ENCODE data around the gene AKT3. TPM values are rescaled to one million over a fixed set of nuclear protein-coding genes. Genes with fewer than 3 reads are reported as not detected.
A peak's percentile ranks its signal among the peaks of the same experiment; 100 is the strongest.
"Not testable (repeated sequence)": the region's sequence is repeated elsewhere in the genome, so short reads cannot be mapped to it uniquely, and the experiment has no call there.

The AKT3 gene
- polyA plus RNA-seq (2012; ENCODE audit: insufficient read depth, insufficient read length), result 5.4 TPM

GRCh38 chr1:243850202-243850451 lies at the start of gene AKT3:
AKT3 (minus strand) TSS chr1:243850243; CDS start chr1:243843170, 7,073 bp downstream.
- peak; percentile 20 for DNase-seq (ENCODE audit: low read depth, low spot score)
- peak within 1 kb of the TSS; percentile 52 for H3K4me3 ChIP-seq (ENCODE audit: low read length)

GRCh38 chr1:243898278-243898677 lies 48.2 kb upstream of the AKT3 start:
- no peak overlapping the region for H3K4me3 ChIP-seq (ENCODE audit: low read length)
- DNase-seq (ENCODE audit: low read depth, low spot score), result no peak

- H3K4me3 ChIP-seq (ENCODE audit: low read length), result no peak overlapping the region
- DNase-seq (ENCODE audit: low read depth, low spot score), result no peak
Measured at GRCh38 chr1:243896313-243896712, 46.3 kb upstream of the AKT3 start.

GRCh38 chr1:243892456-243892855 lies 42.4 kb upstream of the AKT3 start:
- H3K4me3 ChIP-seq (ENCODE audit: low read length), result no peak overlapping the region
- DNase-seq (ENCODE audit: low read depth, low spot score), result no peak

- H3K4me3 ChIP-seq (ENCODE audit: low read length), result no peak overlapping the region
- no peak for DNase-seq (ENCODE audit: low read depth, low spot score)
Measured at GRCh38 chr1:243890576-243890975, 40.5 kb upstream of the AKT3 start.

- no peak for DNase-seq (ENCODE audit: low read depth, low spot score)
- no peak overlapping the region for H3K4me3 ChIP-seq (ENCODE audit: low read length)
Measured at GRCh38 chr1:243885806-243886205, 35.8 kb upstream of the AKT3 start.

GRCh38 chr1:243884603-243885002 lies 34.6 kb upstream of the AKT3 start:
- no peak overlapping the region for H3K4me3 ChIP-seq (ENCODE audit: low read length)
- no peak for DNase-seq (ENCODE audit: low read depth, low spot score)

GRCh38 chr1:243883551-243883950 lies 33.5 kb upstream of the AKT3 start:
- DNase-seq (ENCODE audit: low read depth, low spot score), result no peak
- no peak overlapping the region for H3K4me3 ChIP-seq (ENCODE audit: low read length)

GRCh38 chr1:243882276-243882675 lies 32.2 kb upstream of the AKT3 start:
- DNase-seq (ENCODE audit: low read depth, low spot score), result no peak
- H3K4me3 ChIP-seq (ENCODE audit: low read length), result no peak overlapping the region

GRCh38 chr1:243877058-243877457 lies 27.0 kb upstream of the AKT3 start:
- H3K4me3 ChIP-seq (ENCODE audit: low read length), result not testable (repeated sequence)

GRCh38 chr1:243855616-243856318 lies 5.7 kb upstream of the AKT3 start:
- DNase-seq (ENCODE audit: low read depth, low spot score), result no peak
- no peak overlapping the region for H3K4me3 ChIP-seq (ENCODE audit: low read length)

More at GRCh38 chr1:243877058-243877457, 27.0 kb upstream of the AKT3 start:
- not testable (repeated sequence) for DNase-seq (ENCODE audit: low read depth, low spot score)

- no peak overlapping the region for H3K4me3 ChIP-seq (ENCODE audit: low read length)
Measured at GRCh38 chr1:243851765-243852164, 1.7 kb upstream of the AKT3 start.

GRCh38 chr1:243851257-243851756 lies 1.3 kb upstream of the AKT3 start:
- DNase-seq (ENCODE audit: low read depth, low spot score), result no peak
- H3K4me3 ChIP-seq (ENCODE audit: low read length), result peak overlapping the region; percentile 52

More at GRCh38 chr1:243851765-243852164, 1.7 kb upstream of the AKT3 start:
- DNase-seq (ENCODE audit: low read depth, low spot score), result no peak

- peak overlapping the region; percentile 52 for H3K4me3 ChIP-seq (ENCODE audit: low read length)
- peak; percentile 22 for DNase-seq (ENCODE audit: low read depth, low spot score)
Measured at GRCh38 chr1:243850452-243851256, 611 bp upstream of the AKT3 start.

GRCh38 chr1:243849421-243850201 lies 432 bp downstream of the AKT3 start:
- H3K4me3 ChIP-seq (ENCODE audit: low read length), result peak overlapping the region; percentile 52
- DNase-seq (ENCODE audit: low read depth, low spot score), result no peak

GRCh38 chr1:243848858-243849420 lies 1.1 kb downstream of the AKT3 start:
- no peak for DNase-seq (ENCODE audit: low read depth, low spot score)
- H3K4me3 ChIP-seq (ENCODE audit: low read length), result no peak overlapping the region; the same call in 1 of the 2 replicates

- no peak overlapping the region for H3K4me3 ChIP-seq (ENCODE audit: low read length)
- DNase-seq (ENCODE audit: low read depth, low spot score), result no peak
Measured at GRCh38 chr1:243848165-243848857, 1.7 kb downstream of the AKT3 start.

GRCh38 chr1:243846761-243847160 lies 3.3 kb downstream of the AKT3 start:
- H3K4me3 ChIP-seq (ENCODE audit: low read length), result no peak overlapping the region
- no peak for DNase-seq (ENCODE audit: low read depth, low spot score)

GRCh38 chr1:243845888-243846287 lies 4.2 kb downstream of the AKT3 start:
- no peak for DNase-seq (ENCODE audit: low read depth, low spot score)
- H3K4me3 ChIP-seq (ENCODE audit: low read length), result no peak overlapping the region

All from Jurkat, Clone E6-1 (cell line).